HG02840 (cell line): ENCODE results near the gene DUSP6.

Source experiments
- ATAC-seq: cut with Tn5 transposase; IDR thresholded peaks from one replicate; pipeline ENCODE4 v1.9.1; 2021; ENCODE audit warnings: mild to moderate bottlenecking, moderate library complexity, moderate number of reproducible peaks; ENCODE audit not compliant: unreplicated experiment, low FRiP score

Gene DUSP6

GRCh38 chr12:89334548-89335169 lies 17.6 kb downstream of the DUSP6 start:
- ATAC-seq: no peak

GRCh38 chr12:89333564-89334252 lies 18.6 kb downstream of the DUSP6 start:
- ATAC-seq: no peak

GRCh38 chr12:89328151-89329030 lies 23.9 kb downstream of the DUSP6 start:
- ATAC-seq: no peak

- no peak for ATAC-seq
Measured at GRCh38 chr12:89327486-89328094, 24.7 kb downstream of the DUSP6 start.

GRCh38 chr12:89326239-89327040 lies 25.9 kb downstream of the DUSP6 start:
- no peak for ATAC-seq

GRCh38 chr12:89325495-89325894 lies 26.8 kb downstream of the DUSP6 start:
- ATAC-seq: no peak

- no peak for ATAC-seq
Measured at GRCh38 chr12:89324437-89324836, 27.9 kb downstream of the DUSP6 start.

GRCh38 chr12:89323568-89324218 lies 28.6 kb downstream of the DUSP6 start:
- no peak for ATAC-seq

GRCh38 chr12:89320735-89321134 lies 31.6 kb downstream of the DUSP6 start:
- ATAC-seq: no peak

- no peak for ATAC-seq
Measured at GRCh38 chr12:89319606-89320005, 32.7 kb downstream of the DUSP6 start.

- ATAC-seq: no peak
Measured at GRCh38 chr12:89319122-89319521, 33.2 kb downstream of the DUSP6 start.

- no peak for ATAC-seq
Measured at GRCh38 chr12:89316705-89317139, 35.6 kb downstream of the DUSP6 start.

- ATAC-seq: no peak
Measured at GRCh38 chr12:89314060-89314761, 38.1 kb downstream of the DUSP6 start.

- ATAC-seq: no peak
Measured at GRCh38 chr12:89311703-89312293, 40.5 kb downstream of the DUSP6 start.

- no peak for ATAC-seq
Measured at GRCh38 chr12:89309815-89310214, 42.5 kb downstream of the DUSP6 start.

- no peak for ATAC-seq
Measured at GRCh38 chr12:89309440-89309802, 42.9 kb downstream of the DUSP6 start.

- ATAC-seq: no peak
Measured at GRCh38 chr12:89307474-89308253, 44.6 kb downstream of the DUSP6 start.
